ENCODE results near the gene AKAP10. TPM values are rescaled to one million over a fixed set of nuclear protein-coding genes. Genes with fewer than 3 reads are reported as not detected.

AKAP10 gene
- total RNA-seq, 1 experiment from 2014 or later, result 31.6 TPM

DNA sequence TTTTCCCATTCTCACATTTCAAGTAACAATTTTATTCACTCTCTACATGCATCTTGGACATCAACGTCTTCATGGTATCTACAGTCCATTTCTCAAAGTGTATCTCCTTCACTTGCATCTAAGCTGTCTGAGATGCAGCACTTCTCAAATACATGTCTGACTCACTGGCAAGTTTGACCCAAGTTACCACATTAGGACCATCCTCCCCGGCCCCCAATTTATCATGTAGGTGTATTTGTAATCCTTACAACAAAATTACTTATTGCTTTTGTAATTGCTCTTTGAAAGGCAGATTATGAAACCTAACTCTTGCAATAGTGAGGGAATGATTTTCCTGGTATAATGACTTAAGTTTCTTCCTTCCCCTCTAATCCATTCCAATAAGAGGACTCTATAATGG, 80.9 kb downstream of the AKAP10 start:
- no peak for TF ChIP-seq EZH2phosphoT487 (IDR thresholded peaks at IDR 0.05; ENCODE audit: borderline replicate concordance)
- no peak for TF ChIP-seq POLR2A (IDR thresholded peaks at IDR 0.05; ENCODE audit: borderline replicate concordance, extremely low read depth, insufficient read depth, insufficient read length)
- TF ChIP-seq SRF (IDR thresholded peaks at IDR 0.05; ENCODE audit: low read depth), result no peak
- TF ChIP-seq ELF1 (IDR thresholded peaks at IDR 0.05; ENCODE audit: borderline replicate concordance, low read depth), result no peak
- no peak for TF ChIP-seq SP1 (IDR thresholded peaks at IDR 0.05; ENCODE audit: low read depth)
- TF ChIP-seq ZNF274 (IDR thresholded peaks at IDR 0.05; ENCODE audit: low read depth, low read length), result no peak
- TF ChIP-seq SIN3A (IDR thresholded peaks at IDR 0.05; ENCODE audit: low read depth), result no peak
- TF ChIP-seq, protein P1, sequence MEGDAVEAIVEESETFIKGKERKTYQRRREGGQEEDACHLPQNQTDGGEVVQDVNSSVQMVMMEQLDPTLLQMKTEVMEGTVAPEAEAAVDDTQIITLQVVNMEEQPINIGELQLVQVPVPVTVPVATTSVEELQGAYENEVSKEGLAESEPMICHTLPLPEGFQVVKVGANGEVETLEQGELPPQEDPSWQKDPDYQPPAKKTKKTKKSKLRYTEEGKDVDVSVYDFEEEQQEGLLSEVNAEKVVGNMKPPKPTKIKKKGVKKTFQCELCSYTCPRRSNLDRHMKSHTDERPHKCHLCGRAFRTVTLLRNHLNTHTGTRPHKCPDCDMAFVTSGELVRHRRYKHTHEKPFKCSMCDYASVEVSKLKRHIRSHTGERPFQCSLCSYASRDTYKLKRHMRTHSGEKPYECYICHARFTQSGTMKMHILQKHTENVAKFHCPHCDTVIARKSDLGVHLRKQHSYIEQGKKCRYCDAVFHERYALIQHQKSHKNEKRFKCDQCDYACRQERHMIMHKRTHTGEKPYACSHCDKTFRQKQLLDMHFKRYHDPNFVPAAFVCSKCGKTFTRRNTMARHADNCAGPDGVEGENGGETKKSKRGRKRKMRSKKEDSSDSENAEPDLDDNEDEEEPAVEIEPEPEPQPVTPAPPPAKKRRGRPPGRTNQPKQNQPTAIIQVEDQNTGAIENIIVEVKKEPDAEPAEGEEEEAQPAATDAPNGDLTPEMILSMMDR (IDR thresholded peaks at IDR 0.05 in 2 of 3, conservative IDR thresholded peaks at IDR 0.05 in 1 of 3; ENCODE audit: borderline replicate concordance in 1 of 3, insufficient read depth in 1 of 3, low read depth in 2 of 3, low read length in 2 of 3), result no peak
- no peak for TF ChIP-seq POLR2AphosphoS5 (IDR thresholded peaks at IDR 0.05; ENCODE audit: low read depth, low read length)
- no peak for TF ChIP-seq JUND (IDR thresholded peaks at IDR 0.05)
- TF ChIP-seq CBX3 (IDR thresholded peaks at IDR 0.05; ENCODE audit: low read depth), result no peak
- no peak for TF ChIP-seq FOSL1 (IDR thresholded peaks at IDR 0.05; ENCODE audit: low read depth)
- no peak for TF ChIP-seq ZFX (IDR thresholded peaks at IDR 0.05)
- TF ChIP-seq, protein P2, sequence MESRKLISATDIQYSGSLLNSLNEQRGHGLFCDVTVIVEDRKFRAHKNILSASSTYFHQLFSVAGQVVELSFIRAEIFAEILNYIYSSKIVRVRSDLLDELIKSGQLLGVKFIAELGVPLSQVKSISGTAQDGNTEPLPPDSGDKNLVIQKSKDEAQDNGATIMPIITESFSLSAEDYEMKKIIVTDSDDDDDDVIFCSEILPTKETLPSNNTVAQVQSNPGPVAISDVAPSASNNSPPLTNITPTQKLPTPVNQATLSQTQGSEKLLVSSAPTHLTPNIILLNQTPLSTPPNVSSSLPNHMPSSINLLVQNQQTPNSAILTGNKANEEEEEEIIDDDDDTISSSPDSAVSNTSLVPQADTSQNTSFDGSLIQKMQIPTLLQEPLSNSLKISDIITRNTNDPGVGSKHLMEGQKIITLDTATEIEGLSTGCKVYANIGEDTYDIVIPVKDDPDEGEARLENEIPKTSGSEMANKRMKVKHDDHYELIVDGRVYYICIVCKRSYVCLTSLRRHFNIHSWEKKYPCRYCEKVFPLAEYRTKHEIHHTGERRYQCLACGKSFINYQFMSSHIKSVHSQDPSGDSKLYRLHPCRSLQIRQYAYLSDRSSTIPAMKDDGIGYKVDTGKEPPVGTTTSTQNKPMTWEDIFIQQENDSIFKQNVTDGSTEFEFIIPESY (IDR thresholded peaks at IDR 0.05; ENCODE audit: extremely low read depth, insufficient replicate concordance, low read length), result no peak
- no peak for TF ChIP-seq RAD21 (IDR thresholded peaks at IDR 0.05; ENCODE audit: low read depth)
- TF ChIP-seq EGR1 (IDR thresholded peaks at IDR 0.05; ENCODE audit: low read depth), result no peak
- TF ChIP-seq, protein P3, sequence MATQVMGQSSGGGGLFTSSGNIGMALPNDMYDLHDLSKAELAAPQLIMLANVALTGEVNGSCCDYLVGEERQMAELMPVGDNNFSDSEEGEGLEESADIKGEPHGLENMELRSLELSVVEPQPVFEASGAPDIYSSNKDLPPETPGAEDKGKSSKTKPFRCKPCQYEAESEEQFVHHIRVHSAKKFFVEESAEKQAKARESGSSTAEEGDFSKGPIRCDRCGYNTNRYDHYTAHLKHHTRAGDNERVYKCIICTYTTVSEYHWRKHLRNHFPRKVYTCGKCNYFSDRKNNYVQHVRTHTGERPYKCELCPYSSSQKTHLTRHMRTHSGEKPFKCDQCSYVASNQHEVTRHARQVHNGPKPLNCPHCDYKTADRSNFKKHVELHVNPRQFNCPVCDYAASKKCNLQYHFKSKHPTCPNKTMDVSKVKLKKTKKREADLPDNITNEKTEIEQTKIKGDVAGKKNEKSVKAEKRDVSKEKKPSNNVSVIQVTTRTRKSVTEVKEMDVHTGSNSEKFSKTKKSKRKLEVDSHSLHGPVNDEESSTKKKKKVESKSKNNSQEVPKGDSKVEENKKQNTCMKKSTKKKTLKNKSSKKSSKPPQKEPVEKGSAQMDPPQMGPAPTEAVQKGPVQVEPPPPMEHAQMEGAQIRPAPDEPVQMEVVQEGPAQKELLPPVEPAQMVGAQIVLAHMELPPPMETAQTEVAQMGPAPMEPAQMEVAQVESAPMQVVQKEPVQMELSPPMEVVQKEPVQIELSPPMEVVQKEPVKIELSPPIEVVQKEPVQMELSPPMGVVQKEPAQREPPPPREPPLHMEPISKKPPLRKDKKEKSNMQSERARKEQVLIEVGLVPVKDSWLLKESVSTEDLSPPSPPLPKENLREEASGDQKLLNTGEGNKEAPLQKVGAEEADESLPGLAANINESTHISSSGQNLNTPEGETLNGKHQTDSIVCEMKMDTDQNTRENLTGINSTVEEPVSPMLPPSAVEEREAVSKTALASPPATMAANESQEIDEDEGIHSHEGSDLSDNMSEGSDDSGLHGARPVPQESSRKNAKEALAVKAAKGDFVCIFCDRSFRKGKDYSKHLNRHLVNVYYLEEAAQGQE (IDR thresholded peaks at IDR 0.05; ENCODE audit: low read depth), result no peak
- no peak for TF ChIP-seq YY1 (IDR thresholded peaks at IDR 0.05; ENCODE audit: extremely low read depth, insufficient replicate concordance, low read depth, low read length)
- no peak overlapping the region for H2AFZ ChIP-seq (ENCODE audit: low read depth, low read length, poor library complexity, severe bottlenecking)
- no peaks in the 10 kb centered on the region for H3K79me2 ChIP-seq (ENCODE audit: insufficient read depth, low read length)
- H4K20me1 ChIP-seq (ENCODE audit: insufficient read depth), result no peaks in the 10 kb centered on the region
- no peak overlapping the region for H3K4me2 ChIP-seq (ENCODE audit: low read length)
- intact Hi-C loops (cut with micrococcal nuclease), result no loop called here
- no peak for ATAC-seq
- CTCF ChIA-PET, result no interaction called here
- H3K4me3 ChIP-seq (replicated peaks in 1 of 2; ENCODE audit: low read depth in 1 of 2, low read length in 2 of 2), result no peak overlapping the region
- BruUV-seq (replicated peaks), result no TSS peak
- no peak overlapping the region for H3K27ac ChIP-seq (ENCODE audit: low read depth, low read length)
- peaks cover 0 to 2% of the 10 kb centered on the region in 2 experiments; a peak in 1 of 4 replicates for H3K36me3 ChIP-seq (ENCODE audit: control insufficient read depth in 1 of 2, insufficient read depth in 2 of 2, low read length in 2 of 2)
- no peak for DNase-seq (ENCODE audit: low read depth, low spot score)
- H3K4me1 ChIP-seq (ENCODE audit: control insufficient read depth in 1 of 2, insufficient read depth in 2 of 2, low read length in 2 of 2), result peaks cover 16 to 17% of the 10 kb centered on the region in 2 experiments
- H3K9ac ChIP-seq (ENCODE audit: low read length), result no peak overlapping the region
- H3K27me3 ChIP-seq (ENCODE audit: insufficient read depth, low read length), result no peaks in the 10 kb centered on the region
- no peaks in the 10 kb centered on the region for H3K9me3 ChIP-seq (ENCODE audit: control insufficient read depth in 1 of 2, insufficient read depth in 1 of 2, low read depth in 1 of 2, low read length in 2 of 2)
- RAD21 ChIA-PET (ENCODE audit: low non-redundant PET in 1 of 2, low total read pairs in 2 of 2, uncharacterized antibody in 2 of 2, unreplicated experiment in 2 of 2), result no interaction called here
- no peaks in the 10 kb centered on the region for H3K9me2 ChIP-seq (ENCODE audit: insufficient read depth)
- POLR2A ChIA-PET, result no interaction called here
